Endodermal cell (in vitro differentiated cells): ENCODE results near the gene DPYSL4. TPM values are rescaled to one million over a fixed set of nuclear protein-coding genes. Genes with fewer than 3 reads are reported as not detected.

Experiments used
- DNase-seq: peaks from one replicate; pipeline ENCODE4 v3.0.0-alpha.2; 2017
- H3K27ac ChIP-seq: 2 replicates; pipeline ENCODE4 v1.5.1; 2013; ENCODE audit warnings: mild to moderate bottlenecking, low read depth, low read length, moderate library complexity
- H3K27me3 ChIP-seq: 2 replicates; pipeline ENCODE4 v1.6.1; 2013; ENCODE audit warnings: mild to moderate bottlenecking, low read length, moderate library complexity; ENCODE audit not compliant: insufficient read depth, control insufficient read depth, poor library complexity, severe bottlenecking
- H3K36me3 ChIP-seq: 2 replicates; pipeline ENCODE4 v1.7.0; 2013; ENCODE audit warnings: mild to moderate bottlenecking, low read length, moderate library complexity; ENCODE audit not compliant: control insufficient read depth, insufficient read depth
- H3K4me1 ChIP-seq: one replicate; pipeline ENCODE4 v1.7.0; 2013; ENCODE audit warnings: low read length; ENCODE audit not compliant: control insufficient read depth, insufficient read depth
- H3K4me3 ChIP-seq: 2 replicates; pipeline ENCODE4 v1.5.1; 2013; ENCODE audit warnings: mild to moderate bottlenecking, low read length, moderate library complexity
- H3K9ac ChIP-seq: 2 replicates; pipeline ENCODE4 v1.6.1; 2013; ENCODE audit warnings: mild to moderate bottlenecking, low read length, moderate library complexity; ENCODE audit not compliant: poor library complexity, severe bottlenecking; ENCODE audit errors: extremely low read depth
- H3K9me3 ChIP-seq: 2 replicates; pipeline ENCODE4 v1.6.1; 2013; ENCODE audit warnings: mild to moderate bottlenecking, low read length, moderate library complexity; ENCODE audit not compliant: control insufficient read depth
- H3K27ac Mint-ChIP-seq: 2 replicates; pipeline ENCODE4 v1.8.0; 2020; ENCODE audit warnings: mixed read lengths
- H3K27me3 Mint-ChIP-seq: 2 replicates; pipeline ENCODE4 v1.8.0; 2021; ENCODE audit warnings: mild to moderate bottlenecking, mixed read lengths; ENCODE audit not compliant: insufficient read depth
- H3K36me3 Mint-ChIP-seq: 2 replicates; pipeline ENCODE4 v1.8.0; 2020; ENCODE audit warnings: low read depth, mixed read lengths
- H3K4me1 Mint-ChIP-seq: 2 replicates; pipeline ENCODE4 v1.8.0; 2020; ENCODE audit warnings: mixed read lengths
- H3K4me3 Mint-ChIP-seq: 2 replicates; pipeline ENCODE4 v1.8.0; 2020; ENCODE audit warnings: mild to moderate bottlenecking, moderate library complexity, mixed read lengths
- H3K9me3 Mint-ChIP-seq: 2 replicates; pipeline ENCODE4 v1.8.0; 2020; ENCODE audit warnings: mild to moderate bottlenecking, mixed read lengths
- CTCF ChIP-seq: fragments of 200-600 bp; sonication (generic); conservative IDR thresholded peaks from 2 replicates; pipeline ENCODE4 v1.5.0; 2021; ENCODE audit warnings: antibody characterized with exemption, mild to moderate bottlenecking
- WGBS, 2 experiments: methylation state at CpG; one replicate each; pipeline versions ENCODE4 v1.1.5 to v1.1.7; 2013; ENCODE audit warnings: missing lambda C conversion rate in 2 of 2, mixed read lengths in 1 of 2; ENCODE audit not compliant: insufficient coverage in 1 of 2, insufficient read length in 1 of 2; 5-methylcytosine and 5-hydroxymethylcytosine counted together
- total RNA-seq, 2 donors: library from RNA; stranded (reverse); fragmentation: NEBNext Ultra II Directional in 1 of 2; extraction: Animal tissue kit (Norgen Biotek cat#: 25700) in 1 of 2; gene quantifications; 2 replicates in 1 of 2; 3 replicates in 1 of 2; pipeline ENCODE4 v1.2.1, GENCODE V29; 2021

DPYSL4 gene
- total RNA-seq, 2 donors from 2014 or later, result 5.1 to 13.5 TPM

GRCh38 chr10:132245056-132245455 is 58.3 kb downstream of the DPYSL4 start:
- Histone ChIP-seq H3K36me3 (no peaks in the 10 kb centered on the region), H3K4me1 (no peaks in the 10 kb centered on the region), H3K9me3 (no peaks in the 10 kb centered on the region), H3K27me3 (no peaks in the 10 kb centered on the region), H3K4me3 (no peak overlapping the region), H3K9ac (no peak overlapping the region), H3K27ac (no peak overlapping the region)
- WGBS, 2 experiments, result 94 to 96% methylated on average over 13 to 14 of the region's 14 CpGs
- Mint-ChIP-seq H3K9me3 (no peaks in the 10 kb centered on the region), H3K27me3 (peaks cover 2% of the 10 kb centered on the region), H3K36me3 (no peaks in the 10 kb centered on the region), H3K27ac (no peak overlapping the region), H3K4me1 (no peaks in the 10 kb centered on the region), H3K4me3 (no peak overlapping the region)
- no peak for DNase-seq
- TF ChIP-seq CTCF, result no peak

- Mint-ChIP-seq H3K4me3 (no peak overlapping the region), H3K36me3 (no peaks in the 10 kb centered on the region), H3K27me3 (peaks cover 2% of the 10 kb centered on the region), H3K4me1 (no peaks in the 10 kb centered on the region), H3K9me3 (no peaks in the 10 kb centered on the region), H3K27ac (no peak overlapping the region)
- Histone ChIP-seq H3K27me3 (no peaks in the 10 kb centered on the region), H3K9me3 (no peaks in the 10 kb centered on the region), H3K27ac (no peak overlapping the region), H3K9ac (no peak overlapping the region), H3K4me1 (no peaks in the 10 kb centered on the region), H3K36me3 (no peaks in the 10 kb centered on the region), H3K4me3 (no peak overlapping the region)
- WGBS, 2 experiments, result 93 to 94% methylated on average over 13 of the region's 13 CpGs
- DNase-seq, result no peak
- no peak for TF ChIP-seq CTCF
Measured at GRCh38 chr10:132246296-132246695, 59.5 kb downstream of the DPYSL4 start.

GRCh38 chr10:132247943-132248342 is 61.2 kb downstream of the DPYSL4 start:
- no peak overlapping the region for H3K27ac ChIP-seq
- Mint-ChIP-seq H3K36me3 (no peaks in the 10 kb centered on the region), H3K27ac (no peak overlapping the region), H3K4me3 (no peak overlapping the region), H3K4me1 (no peaks in the 10 kb centered on the region), H3K27me3 (peaks cover 2% of the 10 kb centered on the region), H3K9me3 (no peaks in the 10 kb centered on the region)
- TF ChIP-seq CTCF, result no peak
- no peaks in the 10 kb centered on the region for H3K9me3 ChIP-seq
- 90 to 92% methylated on average over 14 to 19 of the region's 19 CpGs for WGBS, 2 experiments
- H3K4me3 ChIP-seq, result no peak overlapping the region
- H3K4me1 ChIP-seq, result no peaks in the 10 kb centered on the region
- DNase-seq, result no peak
- no peaks in the 10 kb centered on the region for H3K27me3 ChIP-seq
- H3K36me3 ChIP-seq, result no peaks in the 10 kb centered on the region
- no peak overlapping the region for H3K9ac ChIP-seq
